Measurements from ENCODE around the gene ESRRB. TPM values are rescaled to one million over a fixed set of nuclear protein-coding genes. Genes with fewer than 3 reads are reported as not detected.

The ESRRB gene
- total RNA-seq, 2 donors from 2014 or later, result 0.10 to 0.21 TPM

DNA sequence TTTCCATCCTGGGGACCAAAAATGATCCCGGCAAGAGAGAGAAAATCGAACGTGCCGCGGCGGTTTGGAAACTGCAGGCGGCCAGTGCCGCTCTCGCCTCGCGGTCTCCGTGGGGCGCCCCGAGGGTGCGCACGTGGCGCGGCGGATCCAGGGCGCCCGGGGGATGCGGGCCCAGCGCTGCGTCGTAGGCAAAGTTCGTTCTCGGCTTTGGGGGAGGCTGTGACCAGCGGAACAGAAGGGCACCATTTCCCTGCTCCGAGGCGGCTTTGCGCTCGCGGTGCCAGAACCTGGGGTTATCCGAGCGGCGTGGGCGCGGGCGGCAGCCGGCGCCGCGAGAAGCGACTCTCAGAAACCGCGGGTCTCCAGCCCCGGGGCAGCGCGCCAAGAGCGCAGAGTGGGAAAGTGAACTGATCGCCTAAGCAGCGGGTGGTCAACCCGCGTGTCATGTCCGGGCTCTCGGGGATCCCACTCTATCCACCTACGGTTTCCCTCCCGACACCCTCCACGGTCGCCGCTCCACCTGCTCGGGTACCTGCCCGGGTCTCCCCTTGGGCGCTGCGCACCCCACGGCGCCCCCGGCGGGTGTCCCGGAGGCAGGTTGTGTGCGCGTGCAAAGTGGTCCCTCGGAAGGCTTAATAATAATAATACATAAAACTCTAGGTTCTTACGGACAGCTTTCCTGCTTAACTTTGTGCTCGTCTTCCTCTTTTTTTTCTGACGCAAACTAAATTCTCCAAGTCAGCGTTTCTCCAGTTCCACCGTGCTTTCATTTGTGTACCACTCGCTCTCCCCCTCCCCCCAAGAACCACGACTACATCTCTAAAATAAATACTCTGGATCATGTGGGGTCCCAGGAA is 1.2 kb downstream of the ESRRB start:
- Histone ChIP-seq H3K4me1 (no peaks in the 10 kb centered on the region), H3K9ac (ENCODE audit: low read depth in 2 of 2, low read length in 2 of 2) (no peak overlapping the region), H3K27me3 (peaks cover 28% of the 10 kb centered on the region), H3K4me3 (no peak overlapping the region), H3K27ac (no peak overlapping the region), H3K36me3 (no peaks in the 10 kb centered on the region), H3K9me3 (no peaks in the 10 kb centered on the region)
- no peak for DNase-seq
- no peak for TF ChIP-seq CTCF (IDR thresholded peaks at IDR 0.05)
- intact Hi-C loops (cut with DNase I), result no loop called here

- no peak for TF ChIP-seq CTCF (IDR thresholded peaks at IDR 0.05)
- peaks cover 31% of the 10 kb centered on the region for H3K27me3 ChIP-seq
- no peaks in the 10 kb centered on the region for H3K36me3 ChIP-seq
- DNase-seq, result no peak
- H3K9ac ChIP-seq (ENCODE audit: low read depth in 2 of 2, low read length in 2 of 2), result no peak overlapping the region
- intact Hi-C loops (cut with DNase I), result no loop called here
- no peaks in the 10 kb centered on the region for H3K9me3 ChIP-seq
- no peak overlapping the region for H3K4me3 ChIP-seq
- no peaks in the 10 kb centered on the region for H3K4me1 ChIP-seq
- no peak overlapping the region for H3K27ac ChIP-seq
These were observed 1.8 kb downstream of the ESRRB start for GRCh38 chr14:76377735-76378074.

GRCh38 chr14:76380991-76381390 is 5.1 kb downstream of the ESRRB start:
- no peaks in the 10 kb centered on the region for H3K36me3 ChIP-seq
- H3K27ac ChIP-seq, result no peak overlapping the region
- no peaks in the 10 kb centered on the region for H3K4me1 ChIP-seq
- no peak overlapping the region for H3K4me3 ChIP-seq
- H3K9ac ChIP-seq (ENCODE audit: low read depth in 2 of 2, low read length in 2 of 2), result no peak overlapping the region
- peaks cover 28% of the 10 kb centered on the region for H3K27me3 ChIP-seq
- TF ChIP-seq CTCF (IDR thresholded peaks at IDR 0.05), result no peak
- DNase-seq, result no peak
- intact Hi-C loops (cut with DNase I), result loop anchor here (10.0 kb wide), 1 partner anchor 326 kb away; no protein-coding TSS in a partner anchor
- no peaks in the 10 kb centered on the region for H3K9me3 ChIP-seq

- TF ChIP-seq CTCF (IDR thresholded peaks at IDR 0.05), result no peak
- intact Hi-C loops (cut with DNase I), result loop anchor here (10.0 kb wide), 1 partner anchor 327 kb away; no protein-coding TSS in a partner anchor
- no peak overlapping the region for H3K4me3 ChIP-seq
- H3K27ac ChIP-seq, result no peak overlapping the region
- H3K9me3 ChIP-seq, result no peaks in the 10 kb centered on the region
- H3K27me3 ChIP-seq, result peaks cover 18% of the 10 kb centered on the region
- no peak for DNase-seq
- no peaks in the 10 kb centered on the region for H3K4me1 ChIP-seq
- no peaks in the 10 kb centered on the region for H3K36me3 ChIP-seq
- H3K9ac ChIP-seq (ENCODE audit: low read depth in 2 of 2, low read length in 2 of 2), result no peak overlapping the region
These were observed 6.0 kb downstream of the ESRRB start for GRCh38 chr14:76381817-76382494.

DNA sequence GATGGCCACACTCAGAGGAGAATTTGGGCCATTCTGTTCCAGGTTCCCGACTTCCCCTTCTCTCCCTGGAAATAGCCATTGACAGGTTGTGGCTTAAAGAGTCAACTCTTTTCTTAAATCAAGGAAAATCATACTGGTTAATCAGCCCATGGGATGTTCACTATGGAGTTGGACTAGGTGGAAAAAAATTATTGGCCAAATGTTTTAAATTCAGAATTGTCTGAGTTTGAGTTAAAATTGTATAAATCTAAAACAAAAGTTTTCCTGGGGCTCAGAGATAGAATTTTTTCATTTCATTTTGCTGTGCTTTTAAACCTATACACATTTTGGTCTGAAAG is 6.5 kb downstream of the ESRRB start:
- TF ChIP-seq CTCF (IDR thresholded peaks at IDR 0.05), result no peak
- DNase-seq, result no peak
- H3K36me3 ChIP-seq, result no peaks in the 10 kb centered on the region
- H3K4me3 ChIP-seq, result no peak overlapping the region
- H3K9me3 ChIP-seq, result no peaks in the 10 kb centered on the region
- no peak overlapping the region for H3K27ac ChIP-seq
- intact Hi-C loops (cut with DNase I), result loop anchor here (10.0 kb wide), 1 partner anchor 328 kb away; no protein-coding TSS in a partner anchor
- peaks cover 13% of the 10 kb centered on the region for H3K27me3 ChIP-seq
- no peaks in the 10 kb centered on the region for H3K4me1 ChIP-seq
- no peak overlapping the region for H3K9ac ChIP-seq (ENCODE audit: low read depth in 2 of 2, low read length in 2 of 2)

Data from colonic mucosa (tissue), 4 donors.